ENCODE data around the gene LAG3.

The LAG3 gene

DNA sequence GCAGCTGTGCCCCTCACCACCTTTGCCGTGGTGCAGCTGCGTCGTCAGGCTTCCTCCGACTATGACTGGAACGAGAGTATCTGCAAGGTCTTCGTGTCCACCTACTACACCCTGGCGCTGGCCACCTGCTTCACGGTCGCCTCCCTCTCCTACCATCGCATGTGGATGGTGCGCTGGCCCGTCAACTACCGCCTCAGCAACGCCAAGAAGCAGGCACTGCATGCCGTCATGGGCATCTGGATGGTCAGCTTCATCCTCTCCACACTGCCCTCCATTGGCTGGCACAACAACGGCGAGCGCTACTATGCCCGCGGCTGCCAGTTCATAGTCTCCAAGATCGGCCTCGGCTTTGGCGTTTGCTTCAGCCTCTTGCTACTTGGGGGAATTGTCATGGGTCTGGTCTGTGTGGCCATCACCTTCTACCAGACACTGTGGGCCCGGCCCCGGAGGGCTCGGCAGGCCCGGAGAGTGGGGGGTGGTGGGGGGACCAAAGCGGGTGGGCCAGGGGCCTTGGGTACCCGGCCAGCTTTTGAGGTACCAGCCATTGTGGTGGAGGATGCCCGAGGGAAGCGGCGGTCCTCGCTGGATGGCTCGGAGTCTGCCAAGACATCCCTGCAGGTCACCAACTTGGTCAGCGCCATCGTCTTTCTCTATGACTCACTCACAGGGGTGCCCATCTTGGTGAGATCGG, 51.9 kb downstream of the LAG3 start:
- no peak for DNase-seq

DNA sequence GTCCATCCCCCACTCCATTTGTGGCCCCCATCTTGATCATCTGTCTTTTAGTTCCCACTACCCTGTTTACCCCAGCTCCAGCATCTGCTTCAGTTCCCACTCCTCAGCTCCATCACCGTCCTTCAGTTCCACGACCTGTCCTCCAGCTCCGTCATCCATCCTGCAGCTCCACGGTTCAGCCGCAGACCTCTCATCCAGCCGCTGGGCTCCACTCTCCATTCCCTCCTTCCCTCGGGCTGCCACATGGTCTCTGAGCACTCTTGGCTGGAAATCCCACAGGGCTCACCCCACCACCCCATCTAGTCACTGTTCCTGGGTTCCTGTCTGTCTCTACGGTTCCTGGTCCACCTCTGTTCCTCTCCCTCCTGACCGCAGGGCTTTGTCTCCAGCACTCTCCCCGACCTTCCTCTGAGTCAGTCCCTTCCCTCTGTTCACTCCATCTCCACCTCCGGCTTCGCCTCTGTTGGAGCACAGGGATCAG, 52.6 kb downstream of the LAG3 start:
- DNase-seq, result no peak

GRCh38 chr12:6825398-6826124, 53.2 kb downstream of the LAG3 start:
- DNase-seq, result peak; percentile 87

DNA sequence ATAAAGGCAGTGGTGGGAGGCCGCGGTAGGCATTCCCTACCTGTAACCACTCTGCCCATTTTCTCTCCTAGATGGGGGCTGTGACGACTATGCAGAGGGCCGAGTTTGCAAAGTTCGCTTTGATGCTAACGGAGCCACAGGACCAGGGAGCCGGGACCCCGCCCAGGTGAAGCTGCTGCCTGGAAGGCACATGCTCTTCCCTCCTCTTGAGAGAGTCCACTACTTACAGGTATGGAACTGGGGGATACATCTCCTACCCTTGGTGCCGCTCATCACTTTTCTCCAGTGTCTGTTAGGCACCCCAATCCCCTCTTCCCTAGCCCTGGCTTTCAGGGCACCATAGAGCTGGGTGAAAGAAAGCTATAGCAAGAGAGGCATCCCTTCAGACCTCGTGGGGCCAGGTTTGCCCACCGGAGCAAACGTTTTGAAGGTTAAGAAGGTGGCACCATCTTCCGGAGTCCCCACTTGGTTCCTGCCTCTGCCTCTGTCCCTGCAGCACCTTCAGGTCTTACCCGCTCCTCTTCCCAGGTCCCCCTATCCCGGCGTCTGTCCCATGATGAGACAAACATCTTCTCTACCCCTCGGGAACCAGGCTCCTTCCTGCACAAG, 53.9 kb downstream of the LAG3 start:
- DNase-seq, result no peak

GRCh38 chr12:6826734-6827436, 54.6 kb downstream of the LAG3 start:
- no peak for DNase-seq

DNA sequence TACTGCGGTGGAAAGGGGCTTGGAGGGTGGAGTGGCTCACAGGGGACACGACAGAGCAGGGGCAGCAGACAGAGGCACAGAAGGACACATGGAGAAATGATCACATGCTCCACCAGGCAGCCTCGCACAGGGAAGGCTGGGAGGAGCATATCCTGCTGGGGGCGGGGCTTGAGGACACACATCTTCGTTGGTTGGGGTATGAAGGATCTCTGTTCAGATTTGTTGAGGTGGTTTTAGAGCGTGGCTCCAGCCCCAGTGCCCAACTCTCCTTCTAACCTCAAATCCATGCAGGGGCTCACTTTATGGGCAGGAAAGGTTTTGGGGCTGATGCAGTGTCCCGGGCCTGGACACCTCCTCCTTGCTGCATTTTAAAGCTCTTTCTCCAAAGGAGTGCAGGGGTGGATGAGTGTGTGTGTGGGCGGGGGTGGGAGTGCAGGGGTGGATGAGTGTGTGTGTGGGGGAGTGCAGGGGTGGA, 55.2 kb downstream of the LAG3 start:
- DNase-seq, result peak; percentile 68

Data from CD4-positive, alpha-beta T cell treated with Interleukin-6 for 4 hours (primary cell).